Measurements from ENCODE around the gene CMTM4.

CMTM4 gene

DNA sequence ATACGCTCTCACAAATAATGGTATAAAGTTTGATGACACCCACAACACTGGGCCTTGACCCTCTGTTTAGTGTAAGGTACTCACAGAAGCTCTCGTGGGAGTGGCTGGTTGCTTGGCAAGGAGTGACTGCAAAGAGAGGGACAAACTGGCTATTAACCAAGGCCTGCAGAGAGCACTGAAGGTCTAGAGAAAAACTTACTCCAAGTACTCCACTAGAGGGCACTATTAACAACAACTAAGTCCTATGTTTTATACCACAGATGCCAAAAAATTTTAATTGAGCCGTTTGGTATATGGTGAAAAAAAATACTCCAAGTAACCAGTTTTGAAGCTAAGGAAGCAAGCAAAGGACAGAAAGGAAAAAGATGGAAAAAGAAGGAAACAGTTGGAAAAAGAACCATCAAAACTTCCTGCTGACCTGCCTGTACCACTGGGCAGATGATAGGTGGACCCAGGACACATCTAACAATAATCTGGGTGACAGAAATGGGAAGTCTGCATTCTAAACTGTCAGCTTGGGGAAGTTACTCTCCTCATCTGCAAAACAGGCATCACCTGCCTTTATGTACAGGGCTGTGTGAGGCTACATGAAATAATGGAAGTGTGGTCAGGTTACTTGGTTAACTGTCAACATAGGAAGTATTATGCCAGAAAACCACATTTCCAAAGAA lies 31.7 kb upstream of the CMTM4 start:
- Histone ChIP-seq H3K9me3 (ENCODE audit: control insufficient read depth in 5 of 5, low read length in 5 of 5) (no peaks in the 10 kb centered on the region), H3K9ac (ENCODE audit: low read length in 5 of 5) (no peak overlapping the region), H3K27ac (ENCODE audit: low read depth, low read length) (no peak overlapping the region), H3K4me3 (ENCODE audit: low read depth in 1 of 5, low read length in 5 of 5) (no peak overlapping the region), H3K4me1 (ENCODE audit: control insufficient read depth in 5 of 5, insufficient read depth in 5 of 5, low read length in 5 of 5) (peaks cover 0 to 5% (median 3%) of the 10 kb centered on the region in 5 donors), H3K27me3 (ENCODE audit: control insufficient read depth in 5 of 5, insufficient read depth in 4 of 5, low read length in 5 of 5) (no peaks in the 10 kb centered on the region), H3K36me3 (ENCODE audit: control insufficient read depth in 5 of 5, insufficient read depth in 5 of 5, low read length in 5 of 5) (peaks cover 22 to 95% (median 85%) of the 10 kb centered on the region in 5 donors)

DNA sequence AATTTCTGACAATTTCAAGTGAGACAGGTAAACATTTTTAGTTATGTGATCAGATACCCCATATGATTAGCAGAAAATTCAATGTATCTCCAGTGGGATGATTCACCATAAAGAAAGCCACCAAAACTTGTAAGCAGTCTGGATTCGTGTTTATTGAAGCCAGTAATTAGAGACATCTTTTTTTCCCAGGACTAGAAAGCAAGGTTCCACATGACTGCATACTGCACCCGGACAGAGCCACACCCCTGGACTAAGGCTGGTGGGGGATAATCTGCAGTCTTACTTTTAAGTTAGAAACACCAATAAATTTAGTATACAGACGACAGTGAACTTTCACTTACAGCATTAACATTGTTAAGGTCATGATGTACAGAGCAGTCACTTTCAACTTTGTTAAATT lies 24.2 kb upstream of the CMTM4 start:
- H3K9ac ChIP-seq (ENCODE audit: low read length in 5 of 5) = no peak overlapping the region
- no peak overlapping the region for H3K4me3 ChIP-seq (ENCODE audit: low read depth in 1 of 5, low read length in 5 of 5)
- no peak overlapping the region for H3K27ac ChIP-seq (ENCODE audit: low read depth, low read length)
- peaks cover 25 to 51% (median 43%) of the 10 kb centered on the region in 5 donors for H3K36me3 ChIP-seq (ENCODE audit: control insufficient read depth in 5 of 5, insufficient read depth in 5 of 5, low read length in 5 of 5)
- no peaks in the 10 kb centered on the region for H3K9me3 ChIP-seq (ENCODE audit: control insufficient read depth in 5 of 5, low read length in 5 of 5)
- no peaks in the 10 kb centered on the region for H3K27me3 ChIP-seq (ENCODE audit: control insufficient read depth in 5 of 5, insufficient read depth in 4 of 5, low read length in 5 of 5)
- no peaks in the 10 kb centered on the region for H3K4me1 ChIP-seq (ENCODE audit: control insufficient read depth in 5 of 5, insufficient read depth in 5 of 5, low read length in 5 of 5)

DNA sequence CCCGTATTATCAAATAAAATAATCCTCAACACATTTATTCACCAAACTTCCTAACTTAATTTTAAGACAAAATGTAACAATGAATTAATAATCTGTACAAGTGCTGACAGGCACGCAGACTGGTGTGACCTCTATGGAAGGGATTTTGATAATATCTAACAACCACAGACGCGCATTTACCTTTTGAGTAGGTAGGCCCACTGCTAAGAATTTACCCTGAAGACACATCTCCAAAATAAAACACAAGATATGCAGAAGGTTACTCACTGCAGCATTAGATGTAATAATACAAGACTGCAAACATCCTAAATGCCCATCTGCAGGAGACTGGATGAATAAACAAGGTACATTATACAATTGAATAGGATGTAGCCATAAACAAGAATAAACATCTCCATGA lies 22.7 kb upstream of the CMTM4 start:
- no peak overlapping the region for H3K9ac ChIP-seq (ENCODE audit: low read length in 5 of 5)
- H3K9me3 ChIP-seq (ENCODE audit: control insufficient read depth in 5 of 5, low read length in 5 of 5) = no peaks in the 10 kb centered on the region
- H3K4me1 ChIP-seq (ENCODE audit: control insufficient read depth in 5 of 5, insufficient read depth in 5 of 5, low read length in 5 of 5) = no peaks in the 10 kb centered on the region
- no peaks in the 10 kb centered on the region for H3K27me3 ChIP-seq (ENCODE audit: control insufficient read depth in 5 of 5, insufficient read depth in 4 of 5, low read length in 5 of 5)
- no peak overlapping the region for H3K4me3 ChIP-seq (ENCODE audit: low read depth in 1 of 5, low read length in 5 of 5)
- H3K36me3 ChIP-seq (ENCODE audit: control insufficient read depth in 5 of 5, insufficient read depth in 5 of 5, low read length in 5 of 5) = peaks cover 25 to 36% (median 28%) of the 10 kb centered on the region in 5 donors
- H3K27ac ChIP-seq (ENCODE audit: low read depth, low read length) = no peak overlapping the region

DNA sequence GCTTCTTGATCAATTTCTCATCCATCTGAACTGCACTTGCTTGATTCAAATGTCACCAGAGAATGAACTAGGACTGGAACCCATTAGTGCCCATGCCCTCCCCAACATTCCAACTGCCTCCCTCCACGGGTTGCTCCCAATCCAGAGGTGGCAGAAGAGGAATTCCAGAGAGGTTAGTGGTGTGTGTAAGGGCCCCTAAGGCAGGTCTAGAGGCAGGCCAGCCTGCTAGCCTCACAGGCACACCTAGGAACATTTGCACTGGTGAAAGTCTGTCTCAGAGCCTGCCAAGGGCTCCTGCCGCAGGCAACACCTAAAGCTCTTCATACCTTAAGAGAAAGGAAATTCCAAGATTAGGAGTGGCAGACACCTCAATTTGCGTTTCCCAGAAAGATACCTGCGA lies 21.2 kb upstream of the CMTM4 start:
- H3K9me3 ChIP-seq (ENCODE audit: control insufficient read depth in 5 of 5, low read length in 5 of 5) = no peaks in the 10 kb centered on the region
- peaks cover 0 to 2% (median 0%) of the 10 kb centered on the region in 5 donors for H3K4me1 ChIP-seq (ENCODE audit: control insufficient read depth in 5 of 5, insufficient read depth in 5 of 5, low read length in 5 of 5)
- no peak overlapping the region for H3K4me3 ChIP-seq (ENCODE audit: low read depth in 1 of 5, low read length in 5 of 5)
- peaks cover 12 to 21% (median 14%) of the 10 kb centered on the region in 5 donors for H3K36me3 ChIP-seq (ENCODE audit: control insufficient read depth in 5 of 5, insufficient read depth in 5 of 5, low read length in 5 of 5)
- no peak overlapping the region for H3K9ac ChIP-seq (ENCODE audit: low read length in 5 of 5)
- H3K27me3 ChIP-seq (ENCODE audit: control insufficient read depth in 5 of 5, insufficient read depth in 4 of 5, low read length in 5 of 5) = no peaks in the 10 kb centered on the region
- H3K27ac ChIP-seq (ENCODE audit: low read depth, low read length) = no peak overlapping the region

DNA sequence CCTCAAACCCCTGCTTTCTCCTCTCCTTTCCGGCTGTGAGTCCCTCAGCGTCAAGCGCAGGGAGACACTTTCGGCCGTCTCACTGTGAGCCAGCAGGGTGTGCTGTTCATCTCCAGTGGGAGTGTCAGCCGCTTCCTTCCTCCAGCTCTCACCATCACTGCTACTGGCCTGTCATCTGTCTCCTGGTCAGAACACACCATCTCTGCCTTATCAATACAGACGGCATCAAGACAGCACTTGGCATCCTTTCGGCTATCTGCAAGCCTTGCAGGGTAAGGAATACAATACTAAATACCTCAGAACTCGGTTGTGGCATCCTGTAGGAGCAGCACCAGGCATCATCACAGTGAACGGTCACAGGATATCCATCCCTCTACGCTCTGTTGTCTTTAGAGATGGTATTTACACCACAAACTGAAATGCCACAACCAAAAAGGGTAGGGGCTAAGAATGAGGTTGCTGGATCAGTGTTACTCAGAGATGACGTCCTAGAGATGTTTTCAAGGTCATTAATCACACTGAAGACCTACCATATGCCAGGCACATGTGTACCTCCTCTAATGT lies 20.7 kb upstream of the CMTM4 start:
- H3K27ac ChIP-seq (ENCODE audit: low read depth, low read length) = no peak overlapping the region
- peaks cover 6 to 15% (median 9%) of the 10 kb centered on the region in 5 donors for H3K36me3 ChIP-seq (ENCODE audit: control insufficient read depth in 5 of 5, insufficient read depth in 5 of 5, low read length in 5 of 5)
- no peak overlapping the region for H3K4me3 ChIP-seq (ENCODE audit: low read depth in 1 of 5, low read length in 5 of 5)
- H3K4me1 ChIP-seq (ENCODE audit: control insufficient read depth in 5 of 5, insufficient read depth in 5 of 5, low read length in 5 of 5) = peaks cover 0 to 2% (median 0%) of the 10 kb centered on the region in 5 donors
- no peaks in the 10 kb centered on the region for H3K9me3 ChIP-seq (ENCODE audit: control insufficient read depth in 5 of 5, low read length in 5 of 5)
- no peaks in the 10 kb centered on the region for H3K27me3 ChIP-seq (ENCODE audit: control insufficient read depth in 5 of 5, insufficient read depth in 4 of 5, low read length in 5 of 5)
- H3K9ac ChIP-seq (ENCODE audit: low read length in 5 of 5) = no peak overlapping the region

DNA sequence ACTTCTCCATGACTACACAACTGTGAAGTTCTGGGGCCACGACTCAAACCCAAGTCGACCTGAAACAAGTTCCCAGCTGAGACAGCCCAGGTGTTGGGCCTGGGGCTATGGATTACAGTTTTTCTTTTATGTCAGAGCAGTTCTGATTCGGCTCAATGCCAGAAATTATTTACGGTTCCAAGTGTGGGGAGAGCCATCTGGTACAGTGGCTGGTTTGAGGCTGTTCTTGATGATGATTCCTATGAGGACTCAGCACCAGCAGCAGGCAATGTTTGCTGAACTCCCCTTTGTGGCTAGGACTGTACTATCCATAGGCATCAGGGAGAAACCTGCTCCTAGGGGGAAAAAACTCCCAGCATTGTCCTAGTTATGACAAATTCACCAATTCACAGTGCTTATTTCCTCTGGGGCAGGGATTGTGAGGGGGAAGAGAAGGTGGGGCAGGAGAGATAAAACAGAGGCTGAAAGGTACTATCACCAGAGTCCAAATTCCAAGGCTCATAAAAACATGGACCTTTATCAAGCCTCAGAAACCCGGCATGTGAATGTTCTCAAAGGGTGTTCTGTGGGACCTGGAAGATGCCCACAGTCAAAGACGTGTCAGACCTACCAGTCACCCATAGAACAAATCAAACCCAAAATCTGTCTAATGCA lies 18.2 kb upstream of the CMTM4 start:
- Histone ChIP-seq H3K36me3 (ENCODE audit: control insufficient read depth in 5 of 5, insufficient read depth in 5 of 5, low read length in 5 of 5) (peaks cover 0 to 9% (median 7%) of the 10 kb centered on the region in 5 donors), H3K27ac (ENCODE audit: low read depth, low read length) (no peak overlapping the region), H3K9ac (ENCODE audit: low read length in 5 of 5) (no peak overlapping the region), H3K4me1 (ENCODE audit: control insufficient read depth in 5 of 5, insufficient read depth in 5 of 5, low read length in 5 of 5) (peaks cover 0 to 2% (median 0%) of the 10 kb centered on the region in 5 donors), H3K9me3 (ENCODE audit: control insufficient read depth in 5 of 5, low read length in 5 of 5) (peaks cover 0 to 2% (median 0%) of the 10 kb centered on the region in 5 donors), H3K4me3 (ENCODE audit: low read depth in 1 of 5, low read length in 5 of 5) (no peak overlapping the region), H3K27me3 (ENCODE audit: control insufficient read depth in 5 of 5, insufficient read depth in 4 of 5, low read length in 5 of 5) (no peaks in the 10 kb centered on the region)

DNA sequence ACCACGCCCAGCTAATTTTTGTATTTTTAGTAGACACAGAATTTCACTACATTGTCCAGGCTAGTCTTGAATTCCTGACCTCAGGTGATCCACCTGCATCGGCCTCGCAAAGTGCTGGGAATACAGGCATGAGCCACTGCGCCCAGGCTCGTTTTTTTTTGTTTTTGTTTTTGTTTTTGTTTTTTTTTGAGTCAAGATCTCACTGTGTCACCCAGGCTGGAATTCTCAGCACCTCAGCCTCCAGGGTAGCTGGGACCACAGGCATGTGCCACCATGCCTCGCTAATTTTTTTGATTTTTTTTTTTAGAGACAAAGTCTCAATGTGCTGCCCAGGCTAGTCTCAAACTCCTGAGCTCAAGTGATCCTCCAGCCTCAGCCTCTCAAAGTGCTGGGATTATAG lies 17.5 kb upstream of the CMTM4 start:
- Histone ChIP-seq H3K27me3 (ENCODE audit: control insufficient read depth in 5 of 5, insufficient read depth in 4 of 5, low read length in 5 of 5) (no peaks in the 10 kb centered on the region), H3K36me3 (ENCODE audit: control insufficient read depth in 5 of 5, insufficient read depth in 5 of 5, low read length in 5 of 5) (peaks cover 0 to 9% (median 6%) of the 10 kb centered on the region in 5 donors), H3K9me3 (ENCODE audit: control insufficient read depth in 5 of 5, low read length in 5 of 5) (peaks cover 0 to 2% (median 0%) of the 10 kb centered on the region in 5 donors), H3K4me3 (ENCODE audit: low read depth in 1 of 5, low read length in 5 of 5) (no peak overlapping the region), H3K4me1 (ENCODE audit: control insufficient read depth in 5 of 5, insufficient read depth in 5 of 5, low read length in 5 of 5) (peaks cover 0 to 2% (median 0%) of the 10 kb centered on the region in 5 donors), H3K9ac (ENCODE audit: low read length in 5 of 5) (no peak overlapping the region), H3K27ac (ENCODE audit: low read depth, low read length) (no peak overlapping the region)

DNA sequence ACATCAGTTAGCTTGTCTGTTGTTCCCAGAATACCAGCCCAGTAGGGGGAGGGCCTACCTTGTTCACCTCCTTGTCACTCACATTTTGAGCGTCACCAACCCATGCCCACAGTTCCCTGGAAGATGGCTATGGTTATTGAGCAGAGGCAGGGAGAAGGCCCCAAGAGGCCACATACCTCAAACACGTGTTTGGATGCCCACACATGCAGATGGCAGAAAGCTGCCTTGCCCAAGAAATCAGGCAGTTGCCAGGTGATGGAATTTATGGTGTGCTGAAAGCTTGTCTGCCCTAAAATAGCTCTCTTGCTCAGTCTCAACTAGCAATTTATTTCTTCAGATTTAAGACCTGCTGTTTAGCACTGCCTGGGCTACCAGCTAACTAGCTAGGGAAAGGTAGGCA lies 16.5 kb upstream of the CMTM4 start:
- no peak overlapping the region for H3K9ac ChIP-seq (ENCODE audit: low read length in 5 of 5)
- H3K9me3 ChIP-seq (ENCODE audit: control insufficient read depth in 5 of 5, low read length in 5 of 5) = peaks cover 0 to 2% (median 0%) of the 10 kb centered on the region in 5 donors
- H3K4me3 ChIP-seq (ENCODE audit: low read depth in 1 of 5, low read length in 5 of 5) = no peak overlapping the region
- H3K27me3 ChIP-seq (ENCODE audit: control insufficient read depth in 5 of 5, insufficient read depth in 4 of 5, low read length in 5 of 5) = no peaks in the 10 kb centered on the region
- peaks cover 0 to 3% (median 2%) of the 10 kb centered on the region in 5 donors for H3K36me3 ChIP-seq (ENCODE audit: control insufficient read depth in 5 of 5, insufficient read depth in 5 of 5, low read length in 5 of 5)
- no peak overlapping the region for H3K27ac ChIP-seq (ENCODE audit: low read depth, low read length)
- peaks cover 0 to 2% (median 0%) of the 10 kb centered on the region in 5 donors for H3K4me1 ChIP-seq (ENCODE audit: control insufficient read depth in 5 of 5, insufficient read depth in 5 of 5, low read length in 5 of 5)

DNA sequence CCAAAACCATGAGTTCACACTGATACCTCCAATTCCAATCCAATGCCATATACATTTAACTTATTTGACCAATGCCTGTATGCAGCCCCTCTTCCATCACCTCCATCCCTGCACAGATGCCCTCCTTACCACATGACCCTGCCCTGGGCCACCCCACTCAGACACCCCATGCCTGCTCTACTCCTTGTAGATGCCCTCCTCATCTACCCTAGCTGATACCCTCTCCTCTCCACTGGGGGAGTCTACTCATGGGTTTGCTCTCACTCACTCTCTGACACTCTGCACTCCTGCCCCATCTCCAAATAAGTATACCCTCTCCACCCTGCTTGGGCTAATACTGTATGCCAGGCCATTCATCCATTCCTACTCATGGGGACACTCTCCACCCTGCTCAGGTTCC lies 16.0 kb upstream of the CMTM4 start:
- Histone ChIP-seq H3K4me3 (ENCODE audit: low read depth in 1 of 5, low read length in 5 of 5) (no peak overlapping the region), H3K36me3 (ENCODE audit: control insufficient read depth in 5 of 5, insufficient read depth in 5 of 5, low read length in 5 of 5) (no peaks in the 10 kb centered on the region), H3K4me1 (ENCODE audit: control insufficient read depth in 5 of 5, insufficient read depth in 5 of 5, low read length in 5 of 5) (peaks cover 0 to 2% (median 0%) of the 10 kb centered on the region in 5 donors), H3K27me3 (ENCODE audit: control insufficient read depth in 5 of 5, insufficient read depth in 4 of 5, low read length in 5 of 5) (no peaks in the 10 kb centered on the region), H3K27ac (ENCODE audit: low read depth, low read length) (no peak overlapping the region), H3K9me3 (ENCODE audit: control insufficient read depth in 5 of 5, low read length in 5 of 5) (peaks cover 0 to 2% (median 0%) of the 10 kb centered on the region in 5 donors), H3K9ac (ENCODE audit: low read length in 5 of 5) (no peak overlapping the region)

DNA sequence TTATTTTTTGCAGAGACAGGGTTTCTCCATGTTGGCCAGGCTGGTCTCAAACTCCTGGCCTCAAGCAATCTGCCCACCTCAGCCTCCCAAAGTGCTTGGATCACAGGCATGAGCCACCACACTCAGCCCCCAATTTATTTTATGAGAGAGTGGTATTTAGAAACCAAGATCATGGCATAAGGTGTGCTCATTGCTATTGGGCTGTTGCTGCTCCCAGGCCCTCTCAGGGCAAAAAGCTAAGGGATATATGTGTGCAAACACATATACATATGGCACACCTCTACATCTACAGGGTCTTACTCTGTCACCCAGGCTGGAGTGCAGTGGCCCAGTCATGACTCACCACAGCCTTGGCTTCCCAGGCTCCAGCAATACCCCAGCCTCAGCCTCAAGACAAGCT lies 15.0 kb upstream of the CMTM4 start:
- peaks cover 0 to 4% (median 2%) of the 10 kb centered on the region in 5 donors for H3K4me1 ChIP-seq (ENCODE audit: control insufficient read depth in 5 of 5, insufficient read depth in 5 of 5, low read length in 5 of 5)
- no peak overlapping the region for H3K4me3 ChIP-seq (ENCODE audit: low read depth in 1 of 5, low read length in 5 of 5)
- peaks cover 0 to 2% (median 0%) of the 10 kb centered on the region in 5 donors for H3K9me3 ChIP-seq (ENCODE audit: control insufficient read depth in 5 of 5, low read length in 5 of 5)
- H3K27me3 ChIP-seq (ENCODE audit: control insufficient read depth in 5 of 5, insufficient read depth in 4 of 5, low read length in 5 of 5) = no peaks in the 10 kb centered on the region
- H3K36me3 ChIP-seq (ENCODE audit: control insufficient read depth in 5 of 5, insufficient read depth in 5 of 5, low read length in 5 of 5) = no peaks in the 10 kb centered on the region
- H3K27ac ChIP-seq (ENCODE audit: low read depth, low read length) = no peak overlapping the region
- H3K9ac ChIP-seq (ENCODE audit: low read length in 5 of 5) = no peak overlapping the region
